ENCODE measurements around the gene CCL21. TPM values are rescaled to one million over a fixed set of nuclear protein-coding genes. Genes with fewer than 3 reads are reported as not detected.

Gene CCL21
- total and polyA plus RNA-seq, 10 of the 15 experiments (the other 5 are each of a cell fraction or from before 2014, with no cell fraction given), result 0.26 TPM; not detected in 9

DNA sequence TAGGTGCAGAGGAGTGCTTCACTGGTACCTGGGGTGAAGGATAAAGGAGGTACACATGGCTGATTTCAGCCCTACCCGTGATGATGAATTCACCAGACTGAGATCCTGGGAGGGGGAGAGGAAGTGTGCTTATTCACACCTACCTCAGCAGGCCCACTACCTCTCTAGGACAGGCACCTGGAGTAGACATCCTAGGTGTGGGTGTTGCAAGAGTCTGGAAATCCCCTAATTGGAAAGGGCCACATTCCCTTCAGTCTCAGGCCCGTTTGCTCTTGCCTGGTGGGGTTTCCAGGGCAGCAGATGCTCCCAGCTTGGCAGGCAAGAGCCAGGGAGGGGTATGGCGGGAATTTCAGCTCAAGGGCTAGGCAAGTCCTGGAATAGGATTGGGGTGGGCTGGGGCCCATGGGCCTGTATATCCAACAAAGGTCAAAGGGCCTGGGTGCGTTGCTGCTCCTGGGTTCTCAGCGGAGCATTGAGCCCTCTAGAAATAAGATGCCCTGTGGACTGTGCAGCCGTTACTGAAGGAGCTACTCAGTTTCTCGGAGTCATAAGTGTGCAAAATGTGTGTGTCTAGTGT is 5.8 kb upstream of the CCL21 start (continued):
- TF ChIP-seq ZBTB11 (CRISPR knock-in tag; IDR thresholded peaks at IDR 0.05), result no peak
- no peak for TF ChIP-seq MAX (IDR thresholded peaks at IDR 0.05; ENCODE audit: low read depth, low read length)
- TF ChIP-seq YBX1 (IDR thresholded peaks at IDR 0.05), result no peak
- no peak for TF ChIP-seq CBX5 (IDR thresholded peaks at IDR 0.05; ENCODE audit: low read depth)
- no peak for TF ChIP-seq PAX8 (IDR thresholded peaks at IDR 0.05)
- TF ChIP-seq SREBF2 (IDR thresholded peaks at IDR 0.05; ENCODE audit: low read length), result no peak

DNA sequence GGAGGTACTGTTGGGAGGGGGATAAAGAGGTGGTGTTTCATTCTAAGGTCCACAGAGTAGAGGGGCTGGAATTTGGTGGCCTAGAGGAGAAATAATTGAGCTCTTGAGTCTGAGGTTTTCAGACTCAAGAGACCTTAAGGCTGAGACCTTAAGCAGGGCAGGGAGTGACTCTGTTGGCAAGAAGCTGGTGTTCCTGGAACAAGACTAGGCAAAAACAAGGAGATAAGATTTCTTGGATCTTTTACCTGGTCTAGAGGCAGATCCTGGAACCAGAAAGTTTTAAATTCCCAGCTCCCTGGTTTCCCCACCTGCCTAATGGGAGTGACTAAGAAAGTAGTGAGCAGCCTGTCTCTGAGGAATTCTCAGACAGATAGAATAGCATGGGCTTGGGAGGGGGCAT is 4.1 kb upstream of the CCL21 start:
- SMC1A ChIA-PET (ENCODE audit: uncharacterized antibody, unreplicated experiment), result no interaction called here
- TF ChIP-seq, protein P1, sequence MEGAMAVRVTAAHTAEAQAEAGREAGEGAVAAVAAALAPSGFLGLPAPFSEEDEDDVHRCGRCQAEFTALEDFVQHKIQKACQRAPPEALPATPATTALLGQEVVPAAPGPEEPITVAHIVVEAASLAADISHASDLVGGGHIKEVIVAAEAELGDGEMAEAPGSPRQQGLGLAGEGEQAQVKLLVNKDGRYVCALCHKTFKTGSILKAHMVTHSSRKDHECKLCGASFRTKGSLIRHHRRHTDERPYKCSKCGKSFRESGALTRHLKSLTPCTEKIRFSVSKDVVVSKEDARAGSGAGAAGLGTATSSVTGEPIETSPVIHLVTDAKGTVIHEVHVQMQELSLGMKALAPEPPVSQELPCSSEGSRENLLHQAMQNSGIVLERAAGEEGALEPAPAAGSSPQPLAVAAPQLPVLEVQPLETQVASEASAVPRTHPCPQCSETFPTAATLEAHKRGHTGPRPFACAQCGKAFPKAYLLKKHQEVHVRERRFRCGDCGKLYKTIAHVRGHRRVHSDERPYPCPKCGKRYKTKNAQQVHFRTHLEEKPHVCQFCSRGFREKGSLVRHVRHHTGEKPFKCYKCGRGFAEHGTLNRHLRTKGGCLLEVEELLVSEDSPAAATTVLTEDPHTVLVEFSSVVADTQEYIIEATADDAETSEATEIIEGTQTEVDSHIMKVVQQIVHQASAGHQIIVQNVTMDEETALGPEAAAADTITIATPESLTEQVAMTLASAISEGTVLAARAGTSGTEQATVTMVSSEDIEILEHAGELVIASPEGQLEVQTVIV (IDR thresholded peaks at IDR 0.05; ENCODE audit: borderline replicate concordance, partially characterized antibody), result no peak
- no peak for TF ChIP-seq ELK1 (IDR thresholded peaks at IDR 0.05; ENCODE audit: low read depth, low read length)
- TF ChIP-seq, protein P2, sequence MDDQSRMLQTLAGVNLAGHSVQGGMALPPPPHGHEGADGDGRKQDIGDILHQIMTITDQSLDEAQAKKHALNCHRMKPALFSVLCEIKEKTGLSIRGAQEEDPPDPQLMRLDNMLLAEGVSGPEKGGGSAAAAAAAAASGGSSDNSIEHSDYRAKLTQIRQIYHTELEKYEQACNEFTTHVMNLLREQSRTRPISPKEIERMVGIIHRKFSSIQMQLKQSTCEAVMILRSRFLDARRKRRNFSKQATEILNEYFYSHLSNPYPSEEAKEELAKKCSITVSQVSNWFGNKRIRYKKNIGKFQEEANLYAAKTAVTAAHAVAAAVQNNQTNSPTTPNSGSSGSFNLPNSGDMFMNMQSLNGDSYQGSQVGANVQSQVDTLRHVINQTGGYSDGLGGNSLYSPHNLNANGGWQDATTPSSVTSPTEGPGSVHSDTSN (IDR thresholded peaks at IDR 0.05; ENCODE audit: insufficient replicate concordance, low read depth, low read length), result no peak
- no peak for TF ChIP-seq SIN3A (IDR thresholded peaks at IDR 0.05; ENCODE audit: low read depth, low read length)
- TF ChIP-seq SP1 (IDR thresholded peaks at IDR 0.05; ENCODE audit: low read depth, low read length), result no peak

More for the DNA sequence above, 4.1 kb upstream of the CCL21 start:
- FAIRE-seq (no peak), ATAC-seq (no peak), DNase-seq (ENCODE audit: low read depth, low spot score) (no peak)
- no peak overlapping the region for H3K9ac ChIP-seq (ENCODE audit: control insufficient read depth, insufficient read depth, low read length)
- ChIA-PET CTCF (interaction anchor here (1.4 to 2.3 kb wide), 2 partner anchors 12 to 15 kb away, joined by 4 to 5 read pairs; no protein-coding TSS in a partner anchor), RAD21 (ENCODE audit: unreplicated experiment) (no interaction called here), POLR2A (no interaction called here)
- H3K27me3 ChIP-seq (replicated peaks in 1 of 2; ENCODE audit: control insufficient read depth in 2 of 2, insufficient read depth in 2 of 2, low read length in 1 of 2), result peaks cover 0 to 1% of the 10 kb centered on the region in 2 experiments; a peak in 2 of 4 replicates
- intact Hi-C loops (cut with micrococcal nuclease; ENCODE audit: unreplicated experiment) (no loop called here), in situ Hi-C loops (cut with MboI) (no loop called here)
- H3K4me3 ChIP-seq, result no peak overlapping the region
- H3K4me1 ChIP-seq (ENCODE audit: control insufficient read depth, insufficient read depth, low read length), result no peaks in the 10 kb centered on the region
- no peak overlapping the region for H2AFZ ChIP-seq (ENCODE audit: control insufficient read depth, low read depth, low read length)
- H4K20me1 ChIP-seq (ENCODE audit: control insufficient read depth, insufficient read depth), result no peaks in the 10 kb centered on the region
- H3K27ac ChIP-seq (ENCODE audit: control insufficient read depth, insufficient read depth), result no peak overlapping the region
- no TSS peak for BruUV-seq (replicated peaks)
- no peak overlapping the region for H3K4me2 ChIP-seq (ENCODE audit: control insufficient read depth, insufficient read depth)
- H3K79me2 ChIP-seq (ENCODE audit: control insufficient read depth, insufficient read depth, low read length), result no peaks in the 10 kb centered on the region
- H3K36me3 ChIP-seq (ENCODE audit: control insufficient read depth in 2 of 2, insufficient read depth in 2 of 2, low read length in 1 of 2), result no peaks in the 10 kb centered on the region
- no peaks in the 10 kb centered on the region for H3K9me3 ChIP-seq (replicated peaks; ENCODE audit: control insufficient read depth, insufficient read depth, low read length)
